HepG2 (cell line): ENCODE results near the gene CSN3. TPM values are rescaled to one million over a fixed set of nuclear protein-coding genes. Genes with fewer than 3 reads are reported as not detected.
A peak's percentile ranks its signal among the peaks of the same experiment; 100 is the strongest.

Experiments
- ATAC-seq: fragments of 200-7000 bp; cut with Tn5 transposase; 3 replicates; pipeline ENCODE4 v1.9.1; 2020; ENCODE audit warnings: mild to moderate bottlenecking, moderate library complexity
- BruUV-seq: library from RNA; stranded (reverse); fragments of 400-500 nt; replicated peaks from 2 replicates; lab custom pipeline; 2021; lab: Mats Ljungman, UMichigan
- CTCF ChIA-PET: fragments of 300-600 bp; formaldehyde crosslinking; extraction: SDS; loops from one replicate; lab custom pipeline; 2021; ENCODE audit warnings: low total read pairs, inconsistent platforms, low intra/inter-chr PET ratio; lab: Yijun Ruan, JAX
- POLR2A ChIA-PET: fragments of 350-600 bp; sonication (Branson Sonifier 250); formaldehyde crosslinking; loops from one replicate; lab custom pipeline; 2020; ENCODE audit warnings: antibody characterized with exemption, inconsistent platforms; lab: Yijun Ruan, JAX
- DNase-seq: peaks from one replicate; pipeline ENCODE4 v3.0.0-alpha.2; 2015; ENCODE audit warnings: low spot score
- FAIRE-seq: peaks from 3 replicates; lab custom pipeline; 2011; peaks lifted over from hg19 to GRCh38; lab: Jason Lieb, UNC
- H2AFZ ChIP-seq: one replicate; pipeline ENCODE4 v1.6.1; 2011; ENCODE audit warnings: low read length, inconsistent platforms
- H3K27ac ChIP-seq: fragments of 300-600 bp; 3 replicates; pipeline ENCODE4 v1.8.0; 2011; ENCODE audit warnings: mixed run types, mild to moderate bottlenecking, mixed read lengths, low read length, inconsistent platforms; ENCODE audit not compliant: insufficient read depth; ENCODE audit errors: extremely low read length
- H3K27me3 ChIP-seq, 2 experiments: fragments of 200-600 bp in 1 of 2; 2 replicates in 1 of 2; 3 replicates in 1 of 2; pipeline versions ENCODE4 v1.6.0 to v1.8.0; 2011; ENCODE audit warnings: low read length in 2 of 2, mild to moderate bottlenecking in 2 of 2, moderate library complexity in 2 of 2, inconsistent platforms in 1 of 2; ENCODE audit not compliant: insufficient read depth in 2 of 2, control insufficient read depth in 1 of 2
- H3K36me3 ChIP-seq, 2 experiments: fragments of 200-600 bp in 1 of 2; replicated peaks in 1 of 2; 2 replicates in 1 of 2; 3 replicates in 1 of 2; pipeline versions ENCODE4 v1.5.1 to v1.8.0; 2011; ENCODE audit warnings: low read length in 2 of 2, inconsistent platforms in 1 of 2; ENCODE audit not compliant: insufficient read depth in 2 of 2, control insufficient read depth in 1 of 2
- H3K4me1 ChIP-seq: 2 replicates; pipeline ENCODE4 v1.5.1; 2012; ENCODE audit warnings: low read length, inconsistent platforms; ENCODE audit not compliant: insufficient read depth
- H3K4me2 ChIP-seq: 2 replicates; pipeline ENCODE4 v1.6.0; 2011; ENCODE audit warnings: low read depth, low read length, inconsistent platforms
- H3K4me3 ChIP-seq, 3 experiments: fragments of 200-600 bp in 1 of 3; sonication (generic), shearing (Covaris generic) in 1 of 3; replicated peaks in 1 of 3; 2 replicates each; pipeline ENCODE4 v1.5.1; 2011 to 2016; ENCODE audit warnings: low read length in 3 of 3, inconsistent platforms in 2 of 3, low read depth in 2 of 3, mild to moderate bottlenecking in 2 of 3, control low read depth in 1 of 3, mixed read lengths in 1 of 3; ENCODE audit not compliant: insufficient read depth in 1 of 3
- H3K79me2 ChIP-seq: one replicate; pipeline ENCODE4 v1.6.1; 2011; ENCODE audit warnings: low read length, inconsistent platforms; ENCODE audit not compliant: insufficient read depth
- H3K9ac ChIP-seq: 2 replicates; pipeline ENCODE4 v1.6.0; 2011; ENCODE audit warnings: mild to moderate bottlenecking, low read depth, low read length, inconsistent platforms; ENCODE audit not compliant: insufficient read depth
- H3K9me3 ChIP-seq: 2 replicates; pipeline ENCODE4 v1.5.1; 2012; ENCODE audit warnings: mild to moderate bottlenecking, low read length
- H4K20me1 ChIP-seq: 2 replicates; pipeline ENCODE4 v1.6.0; 2011; ENCODE audit warnings: inconsistent platforms, mild to moderate bottlenecking, low read length, moderate library complexity; ENCODE audit not compliant: insufficient read depth
- CEBPB ChIP-seq: IDR thresholded peaks from 2 replicates; pipeline ENCODE4 v1.6.1; 2011; ENCODE audit warnings: low read depth, low read length, improper control_type of control experiment, borderline replicate concordance
- EP300 ChIP-seq, 3 experiments: sonication (generic) in 1 of 3; formaldehyde crosslinking in 1 of 3; IDR thresholded peaks; 2 replicates each; pipeline versions ENCODE4 v1.5.1 to v1.6.1; 2011 to 2020; ENCODE audit warnings: low read depth in 2 of 3, low read length in 2 of 3, borderline replicate concordance in 1 of 3, improper control_type of control experiment in 1 of 3, mild to moderate bottlenecking in 1 of 3, missing genetic modification reagents in 1 of 3, moderate library complexity in 1 of 3
- FLYWCH1 ChIP-seq: sonication (generic); formaldehyde crosslinking; IDR thresholded peaks from 2 replicates; pipeline ENCODE4 v1.8.1; 2023; ENCODE audit warnings: mild to moderate bottlenecking, missing genetic modification reagents
- FOXA3 ChIP-seq: IDR thresholded peaks from 2 replicates; pipeline ENCODE4 v1.6.1; 2016; ENCODE audit warnings: missing genetic modification reagents, missing compliant biosample characterization
- IKZF4 ChIP-seq: sonication (generic); formaldehyde crosslinking; IDR thresholded peaks from 2 replicates; pipeline ENCODE4 v1.5.1; 2020; ENCODE audit warnings: borderline replicate concordance, mild to moderate bottlenecking, low read depth, missing genetic modification reagents; ENCODE audit errors: not compliant biosample characterization
- IRF2 ChIP-seq: IDR thresholded peaks from 2 replicates; pipeline ENCODE4 v1.6.1; 2018; ENCODE audit warnings: missing genetic modification reagents, missing compliant biosample characterization
- KDM1A ChIP-seq: IDR thresholded peaks from 2 replicates; pipeline ENCODE4 v1.6.1; 2016; ENCODE audit warnings: missing compliant biosample characterization
- MED1 ChIP-seq: sonication (generic); formaldehyde crosslinking; IDR thresholded peaks from 2 replicates; pipeline ENCODE4 v1.4.0; 2020; ENCODE audit warnings: missing genetic modification reagents
- MEIS1 ChIP-seq: sonication (generic); formaldehyde crosslinking; IDR thresholded peaks from 2 replicates; pipeline ENCODE4 v1.9.0; 2021; ENCODE audit warnings: mild to moderate bottlenecking, missing genetic modification reagents, moderate library complexity, borderline replicate concordance
- NCOA2 ChIP-seq: sonication (generic); formaldehyde crosslinking; IDR thresholded peaks from 2 replicates; pipeline ENCODE4 v1.8.0; 2022; ENCODE audit warnings: inconsistent platforms
- NFIB ChIP-seq: sonication (generic); formaldehyde crosslinking; IDR thresholded peaks from 2 replicates; pipeline ENCODE4 v1.9.0; 2021; ENCODE audit warnings: missing genetic modification reagents, mild to moderate bottlenecking, borderline replicate concordance
- NFIC ChIP-seq: IDR thresholded peaks from 2 replicates; pipeline ENCODE4 v1.6.1; 2012; ENCODE audit warnings: mild to moderate bottlenecking, low read length, inconsistent platforms
- POLR2G ChIP-seq: fragments of 200-400 bp; formaldehyde crosslinking; IDR thresholded peaks from 2 replicates; pipeline ENCODE4 v1.6.1; 2018; ENCODE audit warnings: mild to moderate bottlenecking, low read depth, low read length, moderate library complexity
- ZFP36L1 ChIP-seq: sonication (generic); formaldehyde crosslinking; IDR thresholded peaks from 2 replicates; pipeline ENCODE4 v1.8.0; 2022; ENCODE audit warnings: mild to moderate bottlenecking, missing genetic modification reagents, moderate library complexity
- ZFP91 ChIP-seq: sonication (generic); formaldehyde crosslinking; IDR thresholded peaks from 2 replicates; pipeline ENCODE4 v1.9.0; 2022; ENCODE audit warnings: missing genetic modification reagents, mild to moderate bottlenecking, borderline replicate concordance
- ZIK1 ChIP-seq: sonication (generic); formaldehyde crosslinking; IDR thresholded peaks from 2 replicates; pipeline ENCODE4 v1.5.0; 2020; ENCODE audit warnings: mild to moderate bottlenecking, low read depth, missing genetic modification reagents, borderline replicate concordance
- ZNF124 ChIP-seq: sonication (generic); formaldehyde crosslinking; IDR thresholded peaks from 2 replicates; pipeline ENCODE4 v1.4.0; 2020; ENCODE audit warnings: missing genetic modification reagents
- ZNF264 ChIP-seq: sonication (generic); formaldehyde crosslinking; IDR thresholded peaks from 2 replicates; pipeline ENCODE4 v1.4.0; 2020; ENCODE audit warnings: missing genetic modification reagents
- ZNF484 ChIP-seq: sonication (generic); formaldehyde crosslinking; IDR thresholded peaks from 2 replicates; pipeline ENCODE4 v1.5.1; 2020; ENCODE audit warnings: mild to moderate bottlenecking, low read depth, missing genetic modification reagents, borderline replicate concordance
- ZNF543 ChIP-seq: sonication (generic); formaldehyde crosslinking; IDR thresholded peaks from 2 replicates; pipeline ENCODE4 v1.4.0; 2020; ENCODE audit warnings: mild to moderate bottlenecking, missing genetic modification reagents
- ZNF547 ChIP-seq: sonication (generic); formaldehyde crosslinking; IDR thresholded peaks from 2 replicates; pipeline ENCODE4 v1.5.1; 2020; ENCODE audit warnings: mild to moderate bottlenecking, missing genetic modification reagents
- ZNF616 ChIP-seq: sonication (generic); formaldehyde crosslinking; IDR thresholded peaks from 2 replicates; pipeline ENCODE4 v1.5.0; 2020; ENCODE audit warnings: low read depth, mild to moderate bottlenecking, missing genetic modification reagents
- ZNF772 ChIP-seq: sonication (generic); formaldehyde crosslinking; IDR thresholded peaks from 2 replicates; pipeline ENCODE4 v1.5.0; 2020; ENCODE audit warnings: mild to moderate bottlenecking, missing genetic modification reagents
- WGBS: methylation state at CpG from one replicate; pipeline ENCODE4 v1.1.6; 2017; ENCODE audit warnings: low lambda C conversion rate; 5-methylcytosine and 5-hydroxymethylcytosine counted together
- in situ Hi-C: cut with HindIII; loops from 2 replicates; pipeline ENCODE4 v1.10.0; 2017; ENCODE audit warnings: low pct_unique_long_range_greater_than_20kb; ENCODE audit not compliant: extremely low pct_ligation_motif_present
- intact Hi-C: fragments of 100-400 bp; cut with micrococcal nuclease; formaldehyde crosslinking; loops from one replicate; pipeline ENCODE4 v1.10.0; 2022; ENCODE audit not compliant: unreplicated experiment
- polyA plus RNA-seq, 8 experiments: library from polyadenylated mRNA; depleted of rRNA in 3 of 8; stranded (reverse) in 7 of 8; unstranded in 1 of 8; fragments of >200 nt; fragmentation: Illumina TruSeq in 4 of 8; extraction: Trizol in 4 of 8; gene quantifications; 2 replicates each; pipeline versions ENCODE4 v1.2.1 to v1.2.3, GENCODE V29; 2011 to 2016; ENCODE audit warnings: low read depth in 4 of 8, missing spikeins in 1 of 8, mixed read lengths in 1 of 8; ENCODE audit not compliant: insufficient read depth in 1 of 8
- total RNA-seq, 5 experiments: library from RNA; depleted of rRNA; stranded (reverse); fragments of >200 nt; fragmentation: Illumina TruSeq; extraction: Trizol; gene quantifications; 2 replicates each; pipeline ENCODE4 v1.2.3, GENCODE V29; 2016; ENCODE audit warnings: low read depth in 1 of 5

The CSN3 gene
- total and polyA plus RNA-seq, 2 of the 13 experiments (the other 11 are each of a cell fraction or from before 2014, with no cell fraction given), result not detected

GRCh38 chr4:70239131-70239883 is 3.1 kb upstream of the CSN3 start:
- H4K20me1 ChIP-seq, result no peaks in the 10 kb centered on the region
- no peak overlapping the region for H2AFZ ChIP-seq
- WGBS, result 13% methylated on average over 3 of the region's 3 CpGs
- no peak overlapping the region for H3K4me3 ChIP-seq
- no peak overlapping the region for H3K27ac ChIP-seq
- H3K4me1 ChIP-seq, result peaks cover 32% of the 10 kb centered on the region
- DNase-seq, result peak; percentile 28
- no TSS peak for BruUV-seq
- in situ Hi-C loops, result no loop called here
- intact Hi-C loops, result loop anchor here (2.0 kb wide), 1 partner anchor 57 kb away; no protein-coding TSS in a partner anchor
- H3K36me3 ChIP-seq, result no peaks in the 10 kb centered on the region
- POLR2A ChIA-PET, result no interaction called here
- H3K9ac ChIP-seq, result no peak overlapping the region
- peak; percentile 57 for FAIRE-seq
- H3K9me3 ChIP-seq, result no peaks in the 10 kb centered on the region
- H3K79me2 ChIP-seq, result no peaks in the 10 kb centered on the region
- ATAC-seq, result peak; percentile 53; the same call in 2 of the 3 replicates
- CTCF ChIA-PET, result no interaction called here
- H3K27me3 ChIP-seq, result no peaks in the 10 kb centered on the region
- H3K4me2 ChIP-seq, result peak overlapping the region; percentile 14; the same call in 1 of the 2 replicates
- TF ChIP-seq NFIC, result peak; percentile 40; the same call in 1 of the 2 replicates
- TF ChIP-seq ZFP36L1 (CRISPR knock-in tag), result no peak
- TF ChIP-seq ZNF124 (CRISPR knock-in tag), result no peak
- no peak for TF ChIP-seq ZIK1
- no peak for TF ChIP-seq POLR2G
- no peak for TF ChIP-seq ZNF547 (CRISPR knock-in tag)
- TF ChIP-seq NCOA2, result peak; percentile 42; the same call in 1 of the 2 replicates
- TF ChIP-seq KDM1A, result no peak
- no peak for TF ChIP-seq ZNF484 (CRISPR knock-in tag)
- no peak for TF ChIP-seq IRF2 (CRISPR knock-in tag)
- no peak for TF ChIP-seq ZFP91 (CRISPR knock-in tag)
- TF ChIP-seq FLYWCH1, result no peak
- TF ChIP-seq EP300 (IDR thresholded peaks at IDR 0.05; ENCODE audit: low read depth in 2 of 2, low read length in 2 of 2), result peak in 1 of 2 experiments; percentile 34; a peak in 1 of 4 replicates
- TF ChIP-seq EP300 (CRISPR knock-in tag; IDR thresholded peaks at IDR 0.05; ENCODE audit: borderline replicate concordance), result no peak
- no peak for TF ChIP-seq MEIS1 (CRISPR knock-in tag)
- no peak for TF ChIP-seq ZNF772 (CRISPR knock-in tag)
- TF ChIP-seq CEBPB, result no peak
- TF ChIP-seq IKZF4 (CRISPR knock-in tag), result no peak
- no peak for TF ChIP-seq ZNF616 (CRISPR knock-in tag)
- TF ChIP-seq ZNF264, result no peak
- TF ChIP-seq ZNF543, result no peak
- TF ChIP-seq NFIB (CRISPR knock-in tag), result no peak
- 0 out of 2 replicates have a peak, but pooled peaks have one; percentile 8 for TF ChIP-seq FOXA3 (CRISPR knock-in tag)
- TF ChIP-seq MED1 (CRISPR knock-in tag), result no peak
